Hepatic stellate cell (primary cell): ENCODE measurements around the gene KLK14.

Experiments used
- DNase-seq: peaks from one replicate; pipeline ENCODE4 v3.0.0; 2011; ENCODE audit warnings: low spot score

The KLK14 gene

GRCh38 chr19:51108066-51108804 lies 25.5 kb upstream of the KLK14 start, which contains the start of gene CTU1:
CTU1 (minus strand) TSS chr19:51108409; CDS start chr19:51104569, 3,840 bp downstream.
- DNase-seq, result peak; percentile 98

GRCh38 chr19:51107406-51108065 lies 24.8 kb upstream of the KLK14 start:
- peak; percentile 31 for DNase-seq

GRCh38 chr19:51103926-51104341 lies 21.2 kb upstream of the KLK14 start:
- no peak for DNase-seq

GRCh38 chr19:51102991-51103390 lies 20.3 kb upstream of the KLK14 start:
- DNase-seq, result no peak

GRCh38 chr19:51101171-51101865 lies 18.6 kb upstream of the KLK14 start:
- DNase-seq, result no peak

GRCh38 chr19:51100601-51101000 lies 17.9 kb upstream of the KLK14 start:
- no peak for DNase-seq

GRCh38 chr19:51099047-51099382 lies 16.3 kb upstream of the KLK14 start:
- DNase-seq, result no peak

GRCh38 chr19:51098365-51099046 lies 15.8 kb upstream of the KLK14 start:
- DNase-seq, result no peak

- DNase-seq, result no peak
Measured at GRCh38 chr19:51097796-51098195, 15.1 kb upstream of the KLK14 start.

GRCh38 chr19:51097166-51097738 lies 14.6 kb upstream of the KLK14 start:
- peak; percentile 52 for DNase-seq

- DNase-seq, result no peak
Measured at GRCh38 chr19:51096473-51097165, 13.9 kb upstream of the KLK14 start.

- peak; percentile 51 for DNase-seq
Measured at GRCh38 chr19:51094696-51095279, 12.1 kb upstream of the KLK14 start.

- no peak for DNase-seq
Measured at GRCh38 chr19:51093510-51094345, 11.0 kb upstream of the KLK14 start.

GRCh38 chr19:51093101-51093500 lies 10.4 kb upstream of the KLK14 start:
- no peak for DNase-seq

- no peak for DNase-seq
Measured at GRCh38 chr19:51091895-51092873, 9.5 kb upstream of the KLK14 start.

- DNase-seq, result no peak
Measured at GRCh38 chr19:51091126-51091525, 8.4 kb upstream of the KLK14 start.

- no peak for DNase-seq
Measured at GRCh38 chr19:51090471-51090870, 7.8 kb upstream of the KLK14 start.

- DNase-seq, result no peak
Measured at GRCh38 chr19:51089786-51090185, 7.1 kb upstream of the KLK14 start.
